Immature natural killer cell (primary cell): ENCODE data around the gene TPI1. TPM values are rescaled to one million over a fixed set of nuclear protein-coding genes. Genes with fewer than 3 reads are reported as not detected.
"Not testable (repeated sequence)": the region's sequence is repeated elsewhere in the genome, so short reads cannot be mapped to it uniquely, and the experiment has no call there.

Source experiments
- DNase-seq, 3 donors: peaks; one replicate each; pipeline ENCODE4 v3.0.0; 2022; ENCODE audit warnings: mixed read lengths in 1 of 3
- H3K27ac Mint-ChIP-seq, 6 donors: one replicate each; pipeline ENCODE4 v1.8.0; 2020; ENCODE audit warnings: mixed read lengths in 6 of 6, mild to moderate bottlenecking in 5 of 6, inconsistent platforms in 4 of 6, moderate library complexity in 3 of 6
- H3K27me3 Mint-ChIP-seq, 3 donors: one replicate each; pipeline ENCODE4 v1.8.0; 2020 to 2021; ENCODE audit warnings: low read depth in 3 of 3, mild to moderate bottlenecking in 3 of 3, mixed read lengths in 3 of 3, moderate library complexity in 3 of 3, inconsistent platforms in 1 of 3
- H3K36me3 Mint-ChIP-seq, 3 donors: one replicate each; pipeline ENCODE4 v1.8.0; 2020; ENCODE audit warnings: mixed read lengths in 3 of 3, inconsistent platforms in 2 of 3, mild to moderate bottlenecking in 2 of 3
- H3K4me1 Mint-ChIP-seq, 2 donors: one replicate each; pipeline ENCODE4 v1.8.0; 2020; ENCODE audit warnings: inconsistent platforms in 2 of 2, mild to moderate bottlenecking in 2 of 2, mixed read lengths in 2 of 2, moderate library complexity in 1 of 2
- H3K4me3 Mint-ChIP-seq, 5 donors: one replicate each; pipeline ENCODE4 v1.8.0; 2020; ENCODE audit warnings: mild to moderate bottlenecking in 5 of 5, mixed read lengths in 5 of 5, inconsistent platforms in 3 of 5, moderate library complexity in 3 of 5
- H3K9me3 Mint-ChIP-seq, 6 donors: one replicate each; pipeline ENCODE4 v1.8.0; 2020; ENCODE audit warnings: mild to moderate bottlenecking in 6 of 6, mixed read lengths in 6 of 6, inconsistent platforms in 4 of 6, moderate library complexity in 3 of 6
- polyA plus RNA-seq, 3 donors: library from polyadenylated mRNA; unstranded; fragments of 300-500 nt; fragmentation: Illumina TruSeq; gene quantifications; one replicate each; pipeline ENCODE4 v1.2.3, GENCODE V29; 2021

TPI1 gene
- polyA plus RNA-seq, 3 donors from 2014 or later = 801 to 1,209 (median 811) TPM

DNA sequence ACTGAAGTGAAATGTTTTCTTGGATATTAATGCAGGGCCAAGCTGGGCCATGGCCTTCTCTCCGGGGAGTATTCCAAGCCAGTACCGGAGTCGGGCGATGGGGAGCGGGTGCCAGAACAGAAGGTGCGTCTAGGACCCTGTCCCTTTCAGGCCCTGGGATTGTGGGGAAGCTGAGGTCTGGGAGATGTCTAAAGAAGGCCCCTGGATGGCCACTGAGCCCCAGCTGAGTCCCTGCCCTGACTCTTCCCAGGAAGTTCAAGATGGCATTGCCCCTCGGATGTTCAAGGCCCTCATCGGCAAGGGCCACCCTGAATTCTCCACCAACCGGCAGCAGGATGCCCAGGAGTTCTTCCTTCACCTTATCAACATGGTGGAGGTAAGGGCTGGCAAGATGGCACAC lies 7.2 kb upstream of the TPI1 start:
- H3K36me3 Mint-ChIP-seq = peaks cover 30 to 53% (median 44%) of the 10 kb centered on the region in 3 donors
- H3K4me1 Mint-ChIP-seq = no peaks in the 10 kb centered on the region
- H3K27me3 Mint-ChIP-seq = peaks cover 0 to 3% (median 2%) of the 10 kb centered on the region in 3 donors
- no peaks in the 10 kb centered on the region for H3K9me3 Mint-ChIP-seq
- H3K4me3 Mint-ChIP-seq = no peak overlapping the region
- no peak for DNase-seq
- H3K27ac Mint-ChIP-seq = no peak overlapping the region

DNA sequence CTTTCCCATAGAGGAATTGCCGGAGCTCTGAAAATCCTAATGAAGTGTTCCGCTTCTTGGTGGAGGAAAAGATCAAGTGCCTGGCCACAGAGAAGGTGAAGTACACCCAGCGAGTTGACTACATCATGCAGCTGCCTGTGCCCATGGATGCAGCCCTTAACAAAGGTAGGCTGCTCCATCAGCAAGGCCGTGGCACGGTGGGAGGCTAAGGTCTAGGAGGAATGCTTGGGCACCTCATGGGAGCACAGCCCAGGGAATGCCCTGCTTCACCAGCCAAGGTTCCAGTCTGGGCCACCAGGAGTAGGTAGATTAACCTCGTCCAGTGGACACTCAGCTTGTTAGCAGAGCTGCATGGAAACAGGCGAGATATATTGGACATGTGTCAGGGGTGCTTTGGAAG lies 6.4 kb upstream of the TPI1 start:
- Mint-ChIP-seq H3K36me3 (peaks cover 31 to 49% (median 41%) of the 10 kb centered on the region in 3 donors), H3K9me3 (no peaks in the 10 kb centered on the region), H3K4me1 (no peaks in the 10 kb centered on the region), H3K4me3 (no peak overlapping the region), H3K27me3 (peaks cover 0 to 2% (median under 1%) of the 10 kb centered on the region in 3 donors), H3K27ac (no peak overlapping the region)
- DNase-seq = no peak

DNA sequence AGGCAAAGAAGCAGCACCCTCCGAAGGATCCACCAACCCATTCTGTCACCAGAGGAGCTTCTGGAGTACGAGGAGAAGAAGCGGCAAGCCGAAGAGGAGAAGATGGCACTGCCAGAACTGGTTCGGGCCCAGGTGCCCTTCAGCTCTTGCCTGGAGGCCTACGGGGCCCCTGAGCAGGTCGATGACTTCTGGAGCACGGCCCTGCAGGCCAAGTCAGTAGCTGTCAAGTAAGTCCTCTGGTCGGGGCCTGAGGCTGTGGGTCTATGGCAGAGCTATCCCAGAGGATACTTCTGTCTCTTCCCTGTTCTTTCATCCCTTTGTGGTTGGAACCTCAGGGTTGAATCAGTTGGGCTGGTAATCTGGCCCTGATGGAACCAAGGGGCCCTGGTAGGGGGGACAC lies 5.9 kb upstream of the TPI1 start:
- no peak overlapping the region for H3K27ac Mint-ChIP-seq
- H3K4me3 Mint-ChIP-seq = no peak overlapping the region
- H3K4me1 Mint-ChIP-seq = no peaks in the 10 kb centered on the region
- H3K27me3 Mint-ChIP-seq = peaks cover 0 to 2% (median 0%) of the 10 kb centered on the region in 3 donors
- no peak for DNase-seq
- no peaks in the 10 kb centered on the region for H3K9me3 Mint-ChIP-seq
- H3K36me3 Mint-ChIP-seq = peaks cover 31 to 47% (median 41%) of the 10 kb centered on the region in 3 donors

DNA sequence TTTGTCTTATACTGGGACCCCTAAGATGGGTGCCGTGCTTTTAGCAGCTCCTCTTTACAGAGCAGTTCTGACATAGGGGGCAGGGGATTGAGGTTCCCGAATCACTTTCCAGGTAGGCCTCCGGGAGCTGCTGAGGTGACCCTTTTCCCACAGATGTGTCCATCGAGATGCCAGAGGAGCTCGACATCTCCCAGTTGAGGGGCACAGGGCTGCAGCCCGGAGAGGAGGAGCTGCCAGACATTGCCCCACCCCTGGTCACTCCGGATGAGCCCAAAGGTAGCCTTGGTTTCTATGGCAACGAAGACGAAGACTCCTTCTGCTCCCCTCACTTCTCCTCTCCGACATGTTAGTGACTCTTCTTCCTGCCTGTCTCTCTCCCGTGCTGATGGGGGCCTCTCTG lies 4.3 kb upstream of the TPI1 start:
- peaks cover 8 to 11% of the 10 kb centered on the region in 2 donors for H3K4me1 Mint-ChIP-seq
- H3K4me3 Mint-ChIP-seq = no peak overlapping the region
- H3K27ac Mint-ChIP-seq = no peak overlapping the region
- no peaks in the 10 kb centered on the region for H3K9me3 Mint-ChIP-seq
- peaks cover 2 to 4% (median 4%) of the 10 kb centered on the region in 3 donors for H3K27me3 Mint-ChIP-seq
- peaks cover 23 to 38% (median 32%) of the 10 kb centered on the region in 3 donors for H3K36me3 Mint-ChIP-seq
- DNase-seq = no peak

- Mint-ChIP-seq H3K36me3 (peaks cover 23 to 36% (median 29%) of the 10 kb centered on the region in 3 donors), H3K4me3 (no peak overlapping the region), H3K27me3 (peaks cover 2 to 4% (median 4%) of the 10 kb centered on the region in 3 donors), H3K9me3 (no peaks in the 10 kb centered on the region), H3K4me1 (peaks cover 15 to 18% of the 10 kb centered on the region in 2 donors), H3K27ac (no peak overlapping the region)
- DNase-seq = no peak
Measured at GRCh38 chr12:6863586-6864321, 3.6 kb upstream of the TPI1 start.

GRCh38 chr12:6865307-6865706 lies 2.0 kb upstream of the TPI1 start:
- Mint-ChIP-seq H3K36me3 (peaks cover 22 to 38% (median 29%) of the 10 kb centered on the region in 3 donors), H3K4me3 (peak overlapping the region in 4 of 5 donors; percentile 31 to 62 (median 37)), H3K27ac (peak overlapping the region in 3 of 6 donors; percentile 15 to 57 (median 38))

GRCh38 chr12:6866163-6866919 lies 990 bp upstream of the TPI1 start:
- Mint-ChIP-seq H3K27ac (peak overlapping the region in 3 of 6 donors; percentile 9 to 87 (median 49)), H3K36me3 (peaks cover 12 to 34% (median 23%) of the 10 kb centered on the region in 3 donors), H3K4me1 (peaks cover 38 to 41% of the 10 kb centered on the region in 2 donors), H3K27me3 (peaks cover 3 to 4% (median 4%) of the 10 kb centered on the region in 3 donors), H3K4me3 (peak overlapping the region; percentile 91 to 95 (median 92)), H3K9me3 (no peaks in the 10 kb centered on the region)
- no peak for DNase-seq

More at GRCh38 chr12:6865307-6865706, 2.0 kb upstream of the TPI1 start:
- H3K4me1 Mint-ChIP-seq = peaks cover 28 to 31% of the 10 kb centered on the region in 2 donors
- not testable (repeated sequence) for H3K27me3 Mint-ChIP-seq, DNase-seq, H3K9me3 Mint-ChIP-seq

- peaks cover 12 to 31% (median 21%) of the 10 kb centered on the region in 3 donors for H3K36me3 Mint-ChIP-seq
- H3K9me3 Mint-ChIP-seq = no peaks in the 10 kb centered on the region
- H3K4me3 Mint-ChIP-seq = peak overlapping the region; percentile 91 to 95 (median 92)
- peaks cover 3 to 4% (median 4%) of the 10 kb centered on the region in 3 donors for H3K27me3 Mint-ChIP-seq
- DNase-seq = no peak
- peak overlapping the region; percentile 66 to 95 (median 87) for H3K27ac Mint-ChIP-seq
- peaks cover 45 to 46% of the 10 kb centered on the region in 2 donors for H3K4me1 Mint-ChIP-seq
Measured at GRCh38 chr12:6866920-6867412, 365 bp upstream of the TPI1 start.

GRCh38 chr12:6868211-6869048 lies 1.1 kb downstream of the TPI1 start:
- peaks cover 6 to 21% (median 13%) of the 10 kb centered on the region in 3 donors for H3K36me3 Mint-ChIP-seq
- DNase-seq = no peak

DNA sequence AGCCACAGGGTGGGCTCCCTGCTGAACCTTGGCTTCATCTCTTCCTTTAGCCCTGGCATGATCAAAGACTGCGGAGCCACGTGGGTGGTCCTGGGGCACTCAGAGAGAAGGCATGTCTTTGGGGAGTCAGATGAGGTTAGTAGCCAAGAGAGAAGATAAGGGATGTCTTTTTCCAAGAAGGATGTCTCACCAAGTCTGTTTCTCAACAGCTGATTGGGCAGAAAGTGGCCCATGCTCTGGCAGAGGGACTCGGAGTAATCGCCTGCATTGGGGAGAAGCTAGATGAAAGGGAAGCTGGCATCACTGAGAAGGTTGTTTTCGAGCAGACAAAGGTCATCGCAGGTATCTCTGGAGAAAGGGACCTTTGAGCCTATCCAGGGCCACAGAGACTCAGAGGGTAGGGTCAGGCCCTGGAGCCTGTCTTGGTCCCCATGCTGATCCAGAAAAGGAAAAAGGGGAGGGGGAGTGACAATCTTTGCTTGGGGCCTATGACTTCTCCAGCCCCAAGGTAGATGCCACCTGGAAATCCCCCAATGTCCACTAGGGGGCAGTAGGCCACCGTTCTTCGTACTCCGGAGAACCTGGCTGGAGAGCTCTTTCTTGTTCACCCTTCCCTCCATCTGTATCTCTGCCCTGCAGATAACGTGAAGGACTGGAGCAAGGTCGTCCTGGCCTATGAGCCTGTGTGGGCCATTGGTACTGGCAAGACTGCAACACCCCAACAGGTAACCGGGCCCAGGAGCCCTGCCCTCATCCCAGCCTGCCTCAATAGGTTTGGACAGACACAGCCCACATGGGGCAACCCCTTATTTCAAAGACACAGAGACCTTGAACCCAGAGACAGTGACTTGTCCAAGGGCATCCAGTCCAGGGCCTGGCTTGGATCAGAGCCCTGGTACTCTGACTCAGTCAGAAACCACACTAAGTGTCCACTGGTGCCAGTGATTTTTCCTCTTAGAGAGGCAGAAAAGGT lies 2.0 kb downstream of the TPI1 start:
- Mint-ChIP-seq H3K36me3 (peaks cover 4 to 20% (median 11%) of the 10 kb centered on the region in 3 donors), H3K27ac (peak overlapping the region; percentile 58 to 87 (median 76)), H3K4me3 (peak overlapping the region; percentile 85 to 92 (median 86)), H3K27me3 (peaks cover 2 to 6% (median 5%) of the 10 kb centered on the region in 3 donors), H3K9me3 (no peaks in the 10 kb centered on the region), H3K4me1 (peaks cover 56 to 59% of the 10 kb centered on the region in 2 donors)
- peak; percentile 76 to 81 (median 76) for DNase-seq

More at GRCh38 chr12:6868211-6869048, 1.1 kb downstream of the TPI1 start:
- Mint-ChIP-seq H3K27ac (peak overlapping the region; percentile 58 to 83 (median 80)), H3K27me3 (peaks cover 2 to 6% (median 5%) of the 10 kb centered on the region in 3 donors), H3K9me3 (no peaks in the 10 kb centered on the region), H3K4me3 (peak overlapping the region; percentile 85 to 92 (median 86)), H3K4me1 (peaks cover 51 to 52% of the 10 kb centered on the region in 2 donors)

DNA sequence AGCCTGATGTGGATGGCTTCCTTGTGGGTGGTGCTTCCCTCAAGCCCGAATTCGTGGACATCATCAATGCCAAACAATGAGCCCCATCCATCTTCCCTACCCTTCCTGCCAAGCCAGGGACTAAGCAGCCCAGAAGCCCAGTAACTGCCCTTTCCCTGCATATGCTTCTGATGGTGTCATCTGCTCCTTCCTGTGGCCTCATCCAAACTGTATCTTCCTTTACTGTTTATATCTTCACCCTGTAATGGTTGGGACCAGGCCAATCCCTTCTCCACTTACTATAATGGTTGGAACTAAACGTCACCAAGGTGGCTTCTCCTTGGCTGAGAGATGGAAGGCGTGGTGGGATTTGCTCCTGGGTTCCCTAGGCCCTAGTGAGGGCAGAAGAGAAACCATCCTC lies 3.0 kb downstream of the TPI1 start:
- H3K27me3 Mint-ChIP-seq, H3K9me3 Mint-ChIP-seq, DNase-seq: not testable (repeated sequence)
- peak overlapping the region in 4 of 6 donors; percentile 33 to 49 (median 41) for H3K27ac Mint-ChIP-seq
- H3K36me3 Mint-ChIP-seq = peaks cover 0 to 13% (median 4%) of the 10 kb centered on the region in 3 donors
- H3K4me1 Mint-ChIP-seq = peaks cover 57 to 59% of the 10 kb centered on the region in 2 donors
- H3K4me3 Mint-ChIP-seq = peak overlapping the region in 4 of 5 donors; percentile 14 to 64 (median 58)
